Activated CD8-positive, alpha-beta memory T cell treated with anti-CD3 and anti-CD28 coated beads, Interleukin-2, amount 50 U/mL, for 24 hours (primary cell): ENCODE data around the gene PHF2.

Source experiments
- DNase-seq: peaks from one replicate; pipeline ENCODE4 v3.0.0-alpha.2; 2020; ENCODE audit errors: extremely low read depth

The PHF2 gene

GRCh38 chr9:93630806-93631411, 54.5 kb downstream of the PHF2 start:
- DNase-seq = no peak

GRCh38 chr9:93633492-93634221, 57.3 kb downstream of the PHF2 start:
- DNase-seq = no peak

GRCh38 chr9:93634311-93635185, 58.2 kb downstream of the PHF2 start:
- no peak for DNase-seq

GRCh38 chr9:93635186-93636107, 59.1 kb downstream of the PHF2 start:
- no peak for DNase-seq

DNA sequence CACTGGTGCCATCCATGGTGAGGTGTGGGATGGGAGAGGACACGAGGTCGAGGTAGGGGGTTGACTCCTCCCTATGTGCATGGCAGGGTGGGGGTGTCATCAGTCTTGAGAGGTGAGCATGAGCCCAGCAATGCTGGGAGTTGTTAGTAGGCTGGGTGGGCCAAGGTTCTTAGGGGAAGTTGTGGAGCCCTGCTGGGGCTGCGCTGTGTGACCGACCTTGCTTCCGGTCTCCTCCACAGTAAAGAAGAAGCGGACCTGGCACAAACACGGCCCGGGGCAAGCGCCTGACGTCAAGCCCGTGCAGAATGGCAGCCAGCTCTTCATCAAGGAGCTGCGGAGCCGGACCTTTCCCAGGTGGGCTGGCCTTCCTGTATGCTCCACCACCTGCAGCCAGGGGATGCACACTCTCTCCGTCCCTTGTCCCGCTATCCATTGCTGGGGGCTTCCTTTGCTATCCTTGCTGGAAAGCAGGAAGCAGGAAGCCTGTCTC, 59.8 kb downstream of the PHF2 start:
- no peak for DNase-seq

GRCh38 chr9:93636667-93637066, 60.3 kb downstream of the PHF2 start:
- no peak for DNase-seq

GRCh38 chr9:93637886-93638285, 61.5 kb downstream of the PHF2 start:
- no peak for DNase-seq

- DNase-seq = no peak
These were observed 63.6 kb downstream of the PHF2 start for GRCh38 chr9:93640027-93640426.

DNA sequence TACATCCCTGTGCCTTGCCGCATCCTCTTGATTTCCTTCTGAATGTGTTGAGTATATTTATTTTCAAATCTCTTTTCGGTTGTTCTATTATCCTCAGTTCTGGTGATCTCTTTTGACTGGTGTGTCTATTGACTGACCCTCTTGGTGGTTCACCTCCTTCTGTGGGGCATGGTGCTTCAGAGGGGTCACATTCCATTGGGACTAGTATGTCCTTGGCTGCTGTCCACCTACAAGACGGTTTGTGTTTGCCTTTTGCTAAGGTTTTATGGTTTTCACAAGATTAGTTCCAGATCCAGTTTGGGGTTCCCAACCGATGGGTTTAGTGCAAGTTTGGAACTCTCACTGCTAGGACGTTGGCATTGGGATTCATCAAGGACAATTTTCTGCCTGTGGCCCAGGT, 66.6 kb downstream of the PHF2 start:
- no peak for DNase-seq

DNA sequence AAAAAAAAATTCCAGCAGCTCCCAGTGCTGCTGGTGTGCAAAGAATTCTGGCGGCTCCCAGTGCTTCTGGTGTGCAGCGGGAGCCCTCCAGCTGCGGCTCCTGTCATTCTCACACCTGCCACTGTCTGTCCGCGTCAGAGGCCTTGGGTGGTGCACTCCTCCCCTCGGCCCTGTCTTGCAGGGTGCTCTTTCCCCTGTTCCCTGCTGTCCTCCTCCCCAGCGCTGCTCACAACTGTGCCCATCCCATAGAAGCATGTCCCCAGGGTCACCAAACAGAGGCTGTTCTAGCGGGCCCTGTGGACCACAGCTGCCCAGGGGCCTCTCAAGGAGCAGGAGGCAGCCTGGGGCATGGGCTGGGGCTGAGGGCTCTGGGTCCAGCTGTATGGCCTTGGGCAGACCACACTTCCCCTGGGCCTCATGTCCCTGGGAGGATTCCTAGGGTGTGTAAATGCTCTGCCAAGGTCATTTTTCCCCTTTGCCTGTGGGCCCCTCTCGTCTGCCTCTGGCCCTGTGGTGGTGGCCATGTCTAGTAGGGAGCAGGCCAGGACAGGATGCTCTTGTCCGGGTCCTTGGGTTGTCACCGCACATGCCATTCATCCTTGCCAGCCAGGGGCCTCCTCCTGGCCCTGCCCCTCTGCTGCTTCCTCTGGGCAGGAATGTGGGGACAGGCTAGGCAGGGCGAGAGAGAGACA, 68.2 kb downstream of the PHF2 start:
- DNase-seq = no peak

DNA sequence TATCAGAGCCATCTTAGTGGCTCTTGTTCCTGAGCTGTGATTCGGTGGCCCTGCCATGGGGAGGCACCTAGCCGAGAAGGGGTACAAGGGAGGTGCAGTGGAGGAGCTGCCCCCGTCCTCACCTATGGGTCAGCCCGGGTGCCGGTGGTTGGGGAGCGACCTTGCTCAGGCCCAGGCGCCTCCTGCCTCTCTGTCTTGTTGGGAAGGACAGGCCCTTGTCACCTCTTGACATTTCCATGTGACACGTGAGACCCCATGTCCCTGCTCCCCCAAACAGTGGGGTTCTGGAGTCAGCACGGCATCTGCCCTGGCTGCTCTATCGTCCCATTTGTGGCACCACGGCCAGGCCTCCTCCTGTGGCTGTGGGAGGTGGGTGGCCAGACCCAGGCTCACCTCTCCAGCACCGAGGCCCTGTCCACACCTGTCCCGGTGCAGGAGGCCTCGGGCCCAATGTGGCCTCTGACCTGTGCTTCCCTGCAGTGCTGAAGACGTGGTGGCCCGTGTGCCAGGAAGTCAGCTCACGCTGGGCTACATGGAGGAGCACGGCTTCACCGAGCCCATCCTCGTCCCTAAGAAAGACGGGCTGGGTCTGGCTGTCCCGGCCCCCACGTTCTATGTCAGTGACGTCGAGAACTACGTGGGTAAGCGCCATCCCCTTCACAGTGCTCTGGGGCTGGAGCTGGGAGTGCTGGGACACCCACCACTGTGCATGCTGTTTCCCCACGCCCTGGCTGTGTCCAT, 68.9 kb downstream of the PHF2 start:
- DNase-seq = no peak

- DNase-seq = no peak
These were observed 69.7 kb downstream of the PHF2 start for GRCh38 chr9:93645921-93646639.

GRCh38 chr9:93646640-93647178, 70.3 kb downstream of the PHF2 start:
- no peak for DNase-seq

- DNase-seq = no peak
These were observed 71.8 kb downstream of the PHF2 start for GRCh38 chr9:93648181-93648580.

DNA sequence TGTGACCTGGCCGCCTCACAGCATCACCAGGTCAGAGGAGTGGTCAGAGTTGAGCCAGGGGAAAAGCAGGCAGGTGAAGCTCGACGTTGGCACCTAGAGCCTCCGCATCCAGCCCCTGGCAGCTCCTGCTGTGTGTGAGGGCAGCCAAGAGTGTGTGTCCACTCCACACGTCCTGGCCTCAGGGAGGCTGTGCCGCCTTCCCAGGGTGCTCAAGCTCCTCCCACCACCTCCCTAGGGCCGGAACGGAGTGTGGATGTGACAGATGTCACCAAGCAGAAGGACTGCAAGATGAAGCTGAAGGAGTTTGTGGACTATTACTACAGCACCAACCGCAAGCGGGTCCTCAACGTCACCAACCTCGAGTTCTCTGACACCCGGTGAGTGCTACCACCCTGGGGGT, 72.5 kb downstream of the PHF2 start:
- DNase-seq = no peak

- DNase-seq = no peak
These were observed 73.4 kb downstream of the PHF2 start for GRCh38 chr9:93649610-93650261.

GRCh38 chr9:93650448-93650847, 74.1 kb downstream of the PHF2 start:
- no peak for DNase-seq

DNA sequence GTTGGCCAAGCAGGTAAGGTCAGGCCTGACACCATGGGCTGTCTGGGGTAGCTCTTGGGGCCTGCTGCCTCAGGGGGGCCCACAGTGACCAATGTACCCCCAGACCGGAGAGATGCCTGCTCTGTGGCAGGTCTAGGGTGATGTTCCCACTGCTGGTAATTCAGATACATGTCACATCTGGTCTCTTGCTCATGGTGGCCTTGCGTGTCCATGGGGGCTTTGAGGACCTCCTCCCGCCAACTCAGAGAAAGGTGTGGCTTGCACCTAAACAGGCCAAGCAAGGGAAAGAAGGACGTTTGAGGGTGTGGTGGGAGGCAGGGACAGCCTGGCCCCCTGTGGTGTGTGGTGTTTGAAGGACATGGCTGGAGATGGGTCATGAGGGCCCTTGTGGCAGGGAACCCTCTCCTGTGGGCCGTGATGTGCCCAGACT, 75.2 kb downstream of the PHF2 start:
- DNase-seq = no peak
